Hematopoietic multipotent progenitor cell treated with erythropoietin and hydrocortisone succinate and interleukin-3 and kit ligand, for 8 days (in vitro differentiated cells): ENCODE data around the gene AGRN.
A peak's percentile ranks its signal among the peaks of the same experiment; 100 is the strongest.
"Not testable (repeated sequence)": the region's sequence is repeated elsewhere in the genome, so short reads cannot be mapped to it uniquely, and the experiment has no call there.

ENCODE experiments used
- DNase-seq: peaks from one replicate; pipeline ENCODE4 v3.0.0-alpha.2; 2015

Gene AGRN

GRCh38 chr1:1003618-1004419 lies 16.1 kb upstream of the AGRN start:
- no peak for DNase-seq

- no peak for DNase-seq
These were observed 15.5 kb upstream of the AGRN start for GRCh38 chr1:1004420-1004779.

GRCh38 chr1:1004780-1005697 lies 14.9 kb upstream of the AGRN start:
- DNase-seq = peak; percentile 54

DNA sequence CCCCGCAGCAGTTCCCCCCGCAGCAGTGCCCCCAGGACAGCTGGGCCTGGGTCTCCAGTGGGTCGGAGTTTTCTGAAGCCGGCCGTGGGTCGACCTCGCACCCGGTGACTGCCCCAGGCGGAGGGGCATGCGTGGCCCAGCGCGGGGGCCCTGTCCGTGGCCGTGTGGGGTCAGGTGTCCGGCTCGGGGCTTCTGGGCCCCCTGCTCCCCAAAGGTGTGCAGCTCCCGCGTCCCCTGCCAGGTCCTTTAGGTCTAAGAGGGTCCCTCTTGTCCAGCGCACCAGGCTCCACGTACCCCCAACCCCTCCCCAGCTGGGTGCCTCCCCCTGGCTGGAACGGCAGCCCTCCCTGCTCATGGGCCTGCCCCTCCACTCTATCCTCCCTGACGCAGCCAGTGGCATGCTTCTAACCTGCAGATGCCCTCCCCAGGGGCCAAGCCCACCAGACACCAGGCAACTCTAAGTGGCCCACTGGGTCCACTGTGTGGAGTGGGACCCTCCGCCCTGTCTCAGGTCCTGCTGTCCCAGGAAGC lies 14.1 kb upstream of the AGRN start:
- DNase-seq = no peak

DNA sequence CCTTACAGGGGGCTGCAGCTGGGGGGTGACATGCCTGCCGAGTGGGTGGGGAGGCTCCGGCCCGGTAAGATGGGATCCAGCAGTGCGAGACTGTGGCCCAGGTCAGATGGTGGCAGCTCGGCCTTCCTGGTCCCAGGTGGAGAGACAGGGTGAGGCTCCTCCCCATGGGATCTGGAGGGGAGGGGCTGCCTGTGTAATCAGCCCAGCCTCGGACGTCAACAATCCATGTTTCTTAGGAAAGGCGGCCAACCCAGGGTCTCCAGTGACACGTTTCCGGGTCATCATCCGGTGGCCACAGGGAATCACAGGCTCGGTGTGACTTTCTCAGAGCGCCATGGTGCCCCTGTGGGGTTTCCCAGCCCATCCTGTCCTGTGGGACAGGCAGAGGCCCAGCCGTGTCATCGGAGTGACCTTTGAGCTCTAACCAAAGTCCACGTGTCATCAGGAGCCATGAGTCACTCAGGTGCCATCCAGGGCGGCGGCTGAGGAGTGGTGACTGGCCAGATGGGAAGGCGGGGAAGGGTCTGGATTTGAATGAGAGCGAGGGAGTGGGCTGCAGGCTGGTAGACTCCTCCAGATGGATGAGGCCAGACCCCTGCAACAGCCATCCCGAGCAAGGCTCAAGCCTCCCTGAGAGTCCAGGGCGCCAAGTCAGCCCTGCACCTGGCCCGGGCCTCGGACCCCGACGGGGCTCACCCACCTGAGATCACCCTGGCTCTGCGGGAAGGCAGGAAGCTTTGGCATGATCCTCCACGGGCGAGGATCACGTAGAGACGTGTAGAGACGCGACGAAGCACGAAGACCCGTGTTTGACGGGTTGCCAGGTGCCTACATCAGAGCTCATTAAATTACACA lies 13.4 kb upstream of the AGRN start:
- DNase-seq = no peak

GRCh38 chr1:1010131-1010530 lies 9.8 kb upstream of the AGRN start:
- DNase-seq = not testable (repeated sequence)

DNA sequence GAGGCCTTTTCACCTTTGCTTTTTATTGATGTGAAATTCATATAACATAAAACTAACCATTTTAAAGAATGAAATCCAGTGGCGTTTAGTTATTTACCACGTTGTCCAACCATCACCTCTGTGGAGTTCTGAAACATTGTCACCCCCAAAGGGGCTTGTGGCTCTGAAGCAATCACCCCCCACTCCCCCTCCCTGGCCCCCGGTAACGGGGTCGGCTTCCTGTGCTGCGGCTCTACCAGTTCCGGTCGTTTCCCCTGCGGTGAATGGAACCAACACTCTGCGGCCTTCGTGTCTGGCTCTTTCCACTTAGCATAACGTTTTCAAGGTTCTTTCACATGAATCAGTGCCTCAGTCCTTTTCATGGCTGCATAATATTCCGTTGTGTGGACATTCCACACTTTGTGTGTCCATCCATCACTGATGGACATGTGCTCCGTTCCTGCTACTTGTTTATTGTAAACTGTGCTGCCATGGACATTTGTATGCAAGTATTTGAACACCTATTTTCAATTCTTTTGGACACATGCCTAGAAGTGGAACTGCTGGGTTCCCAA lies 8.4 kb upstream of the AGRN start:
- no peak for DNase-seq

DNA sequence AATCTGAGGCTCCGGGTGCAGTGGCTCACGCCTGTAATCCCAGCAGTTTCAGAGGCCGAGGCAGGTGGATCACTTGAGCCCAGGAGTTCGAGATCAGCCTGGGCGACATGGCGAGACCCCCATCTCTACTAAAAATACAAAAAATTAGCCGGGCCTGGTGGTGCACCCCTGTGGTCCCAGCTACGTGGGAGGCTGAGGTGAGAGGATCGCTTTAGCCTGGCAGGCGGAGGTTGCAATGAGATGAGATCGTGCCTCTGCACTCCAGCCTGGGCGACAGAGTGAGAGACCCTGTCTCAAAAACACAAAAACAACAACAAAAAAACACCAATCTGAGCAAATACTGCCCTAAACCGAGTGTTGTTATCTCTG lies 7.2 kb upstream of the AGRN start:
- not testable (repeated sequence) for DNase-seq

GRCh38 chr1:1013105-1013921 lies 6.6 kb upstream of the AGRN start, which contains the start of gene ISG15:
Gene ISG15, plus strand, starts transcription at chr1:1013497. Its CDS starts 77 bp downstream, at chr1:1013574.
- peak; percentile 89 for DNase-seq

- DNase-seq = no peak
These were observed 5.8 kb upstream of the AGRN start for GRCh38 chr1:1013922-1014648.

- DNase-seq = peak; percentile 38
These were observed 4.9 kb upstream of the AGRN start for GRCh38 chr1:1014799-1015681.

DNA sequence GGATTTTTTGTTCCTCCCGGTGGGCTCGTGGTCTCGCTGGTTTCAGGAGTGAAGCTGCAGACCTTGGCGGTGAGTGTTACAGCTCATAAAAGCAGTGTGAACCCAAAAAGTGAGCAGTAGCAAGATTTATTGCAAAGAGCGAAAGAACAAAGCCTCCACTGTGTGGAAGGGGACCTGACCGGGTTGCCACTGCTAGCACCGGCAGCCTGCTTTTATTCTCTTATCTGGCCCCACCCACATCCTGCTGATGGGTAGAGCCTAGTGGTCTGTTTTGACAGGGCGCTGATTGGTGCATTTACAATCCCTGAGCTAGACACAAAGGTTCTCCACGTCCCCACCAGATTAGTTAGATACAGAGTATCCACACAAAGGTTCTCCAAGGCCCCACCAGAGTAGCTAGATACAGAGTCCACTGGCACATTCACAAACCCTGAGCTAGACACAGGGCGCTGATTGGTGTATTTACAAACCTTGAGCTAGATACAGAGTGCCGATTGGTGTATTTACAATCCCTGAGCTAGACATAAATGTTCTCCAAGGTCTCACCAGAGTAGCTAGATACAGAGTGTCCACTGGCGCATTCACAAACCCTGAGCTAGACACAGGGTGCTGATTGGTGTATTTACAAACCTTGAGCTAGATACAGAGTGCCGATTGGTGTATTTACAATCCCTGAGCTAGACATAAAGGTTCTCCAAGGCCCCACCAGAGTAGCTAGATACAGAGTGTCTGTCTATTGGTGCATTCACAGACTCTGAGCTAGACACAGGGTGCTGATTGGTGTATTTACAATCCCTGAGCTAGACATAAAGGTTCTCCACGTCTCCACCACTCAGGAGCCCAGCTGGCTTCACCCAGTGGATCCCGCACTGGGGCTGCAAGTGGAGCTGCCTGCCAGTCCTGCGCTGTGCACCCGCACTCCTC lies 2.3 kb upstream of the AGRN start:
- DNase-seq = not testable (repeated sequence)

GRCh38 chr1:1018321-1018685 lies 1.6 kb upstream of the AGRN start:
- DNase-seq = not testable (repeated sequence)

DNA sequence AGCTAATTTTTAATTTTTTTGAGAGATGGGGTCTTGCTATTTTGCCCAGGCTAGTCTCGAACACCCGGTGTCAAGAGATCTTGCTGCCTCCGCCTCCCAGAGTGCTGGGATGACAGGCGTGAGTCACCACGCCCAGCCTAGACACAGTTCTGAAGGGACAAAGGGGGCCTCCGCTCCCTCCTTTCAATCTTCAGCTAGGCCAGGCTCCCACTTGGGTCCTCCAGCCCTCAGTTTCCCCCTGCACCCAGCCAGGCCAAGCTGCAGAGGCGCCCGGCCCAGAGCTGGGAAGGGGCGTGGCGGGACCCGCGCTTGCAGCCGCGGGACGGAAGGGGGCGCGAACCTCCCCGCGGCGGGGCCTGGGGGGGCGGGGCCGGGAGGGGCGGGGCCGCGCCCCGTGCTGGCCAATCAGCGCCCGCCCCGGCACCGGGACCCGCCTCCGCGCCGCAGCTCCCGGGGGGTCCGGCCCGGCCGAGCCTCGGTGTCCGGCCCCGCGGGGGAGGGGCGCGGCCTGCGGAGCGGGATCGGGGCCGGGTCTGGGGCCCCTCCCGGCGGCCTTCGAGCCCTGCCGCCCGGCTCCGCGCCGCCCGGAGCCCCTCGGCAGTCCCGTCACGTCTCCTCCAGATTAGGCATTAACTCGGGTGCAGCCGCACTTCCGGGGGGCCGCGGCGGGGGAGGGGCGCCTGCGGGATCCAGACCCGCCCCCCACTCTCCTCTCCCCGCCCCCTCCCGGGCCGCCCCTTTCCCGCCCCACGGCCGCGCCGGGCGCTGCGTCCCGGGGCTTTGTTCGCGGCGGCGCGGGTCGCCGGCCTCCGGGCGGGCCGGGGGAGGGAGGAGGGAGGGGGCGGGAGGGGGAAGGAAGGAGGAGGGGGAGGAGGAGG lies 559 bp upstream of the AGRN start:
- DNase-seq = peak; percentile 73

- no peak for DNase-seq
These were observed 592 bp downstream of the AGRN start for GRCh38 chr1:1020415-1021009.

DNA sequence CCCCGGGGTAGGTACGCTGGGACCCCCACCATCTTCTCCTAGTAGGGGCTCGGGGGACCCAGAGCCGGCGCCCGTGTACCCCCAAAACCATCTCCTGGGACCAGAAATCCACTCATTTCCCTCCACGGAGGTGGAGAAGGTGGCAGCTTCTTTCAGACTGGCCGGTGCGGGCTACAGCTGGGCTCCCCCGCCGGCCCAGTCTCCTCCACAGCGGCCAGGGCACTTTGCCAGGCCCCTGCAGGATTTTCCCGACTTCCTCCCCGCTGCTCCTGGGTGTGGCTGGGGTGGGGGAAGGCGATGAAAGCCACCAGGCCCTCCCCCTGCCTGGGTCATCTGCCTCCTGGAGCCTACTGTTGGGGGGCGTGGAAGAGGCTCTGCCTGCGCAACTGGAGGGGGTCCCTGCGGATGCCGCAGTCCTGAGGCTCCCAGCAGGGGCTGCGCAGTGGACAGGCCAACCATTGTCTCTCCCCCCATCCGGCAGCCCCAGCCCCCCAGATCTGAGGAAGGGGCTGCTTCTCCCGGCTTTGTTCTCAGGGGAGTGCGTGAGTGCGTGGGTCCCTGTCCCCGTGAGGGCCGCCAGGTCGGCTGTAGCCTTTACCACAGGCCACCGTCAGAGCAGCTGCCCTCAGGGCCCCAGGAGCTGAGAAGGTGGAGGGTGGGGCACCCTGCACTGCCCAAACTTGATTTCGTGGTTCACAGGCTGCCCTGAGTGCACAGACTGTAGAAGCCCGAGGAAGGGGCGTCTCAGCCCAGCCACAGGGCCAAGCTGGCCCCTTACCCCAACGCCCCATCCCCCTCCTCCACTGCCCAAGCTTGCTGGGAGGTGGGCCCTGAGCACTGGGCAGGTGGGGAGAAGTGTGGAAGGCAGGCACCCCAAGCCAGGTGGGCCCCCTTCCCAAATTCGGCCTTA lies 1.3 kb downstream of the AGRN start:
- DNase-seq = peak; percentile 52
